Daoy (cell line): Measurements from ENCODE around the gene CHCHD3. TPM values are rescaled to one million over a fixed set of nuclear protein-coding genes. Genes with fewer than 3 reads are reported as not detected.
"Not testable (repeated sequence)": the region's sequence is repeated elsewhere in the genome, so short reads cannot be mapped to it uniquely, and the experiment has no call there.

ENCODE experiments used
- DNase-seq: peaks from one replicate; pipeline ENCODE4 v3.0.0-alpha.2; 2015; ENCODE audit warnings: low read depth
- total RNA-seq: library from RNA; depleted of rRNA; stranded (reverse); fragments of >200 nt; shearing (Covaris generic); gene quantifications from 2 replicates; pipeline ENCODE4 v1.2.3, GENCODE V29; 2014

Gene CHCHD3
- total RNA-seq, 1 experiment from 2014 or later: 280 TPM

- no peak for DNase-seq
Observed at GRCh38 chr7:132904209-132904608, 177.7 kb downstream of the CHCHD3 start.

DNA sequence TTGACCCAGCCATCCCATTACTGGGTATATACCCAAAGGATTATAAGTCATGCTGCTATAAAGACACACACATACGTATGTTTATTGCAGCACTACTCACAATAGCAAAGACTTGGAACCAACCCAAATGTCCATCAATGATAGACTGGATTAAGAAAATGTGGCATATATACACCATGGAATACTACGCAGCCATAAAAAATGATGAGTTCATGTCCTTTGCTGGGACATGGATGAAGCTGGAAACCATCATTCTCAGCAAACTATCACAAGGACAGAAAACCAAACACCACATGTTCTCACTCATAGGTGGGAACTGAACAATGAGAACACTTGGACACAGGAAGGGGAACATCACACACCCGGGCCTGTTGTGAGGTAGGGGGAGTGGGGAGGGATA lies 179.6 kb downstream of the CHCHD3 start:
- not testable (repeated sequence) for DNase-seq

GRCh38 chr7:132901241-132901640 lies 180.6 kb downstream of the CHCHD3 start:
- DNase-seq: no peak

DNA sequence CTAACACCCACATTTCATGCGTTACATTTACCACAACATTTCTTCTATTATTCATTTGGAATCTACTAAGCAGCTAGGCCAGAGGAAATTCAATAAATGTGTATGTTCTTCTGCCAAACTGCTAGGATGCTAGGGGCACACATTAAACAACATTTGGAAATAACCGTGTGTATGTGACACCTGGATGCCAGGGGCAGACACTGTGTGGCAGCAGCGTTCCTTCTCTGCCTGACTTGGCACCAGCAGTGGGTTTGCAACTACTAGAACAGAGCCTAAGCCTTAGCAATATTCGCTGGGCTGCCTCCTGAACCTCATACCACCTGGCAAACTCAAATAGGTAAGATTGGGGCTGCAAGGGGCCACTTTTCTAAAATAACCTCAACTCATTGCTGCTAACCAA lies 182.1 kb downstream of the CHCHD3 start:
- DNase-seq: no peak

- not testable (repeated sequence) for DNase-seq
Observed at GRCh38 chr7:132898641-132899175, 183.2 kb downstream of the CHCHD3 start.

GRCh38 chr7:132897093-132897687 lies 184.7 kb downstream of the CHCHD3 start:
- DNase-seq: no peak

DNA sequence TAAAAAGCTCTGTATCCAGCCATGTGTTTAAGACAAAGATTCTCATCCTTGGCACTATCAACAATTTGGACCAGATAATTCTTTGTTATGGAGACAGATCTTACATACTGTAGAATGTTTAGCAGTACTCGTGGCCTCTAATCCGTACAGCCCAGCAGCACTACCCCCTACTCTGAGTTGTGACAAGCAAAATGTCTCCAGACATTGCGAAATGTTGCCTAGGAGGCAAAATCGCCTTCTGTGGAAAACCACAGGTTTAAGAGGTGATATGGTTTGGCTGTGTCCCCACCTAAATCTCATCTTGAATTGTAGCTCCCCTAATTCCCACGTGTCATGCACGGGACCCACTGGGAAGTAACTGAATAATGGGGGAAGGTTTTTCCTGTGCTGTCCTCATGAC lies 186.7 kb downstream of the CHCHD3 start:
- DNase-seq: no peak

- no peak for DNase-seq
Observed at GRCh38 chr7:132893560-132893959, 188.3 kb downstream of the CHCHD3 start.

GRCh38 chr7:132892744-132893143 lies 189.1 kb downstream of the CHCHD3 start:
- not testable (repeated sequence) for DNase-seq

- no peak for DNase-seq
Observed at GRCh38 chr7:132891554-132891953, 190.3 kb downstream of the CHCHD3 start.

GRCh38 chr7:132882714-132883428 lies 199.0 kb downstream of the CHCHD3 start:
- no peak for DNase-seq

DNA sequence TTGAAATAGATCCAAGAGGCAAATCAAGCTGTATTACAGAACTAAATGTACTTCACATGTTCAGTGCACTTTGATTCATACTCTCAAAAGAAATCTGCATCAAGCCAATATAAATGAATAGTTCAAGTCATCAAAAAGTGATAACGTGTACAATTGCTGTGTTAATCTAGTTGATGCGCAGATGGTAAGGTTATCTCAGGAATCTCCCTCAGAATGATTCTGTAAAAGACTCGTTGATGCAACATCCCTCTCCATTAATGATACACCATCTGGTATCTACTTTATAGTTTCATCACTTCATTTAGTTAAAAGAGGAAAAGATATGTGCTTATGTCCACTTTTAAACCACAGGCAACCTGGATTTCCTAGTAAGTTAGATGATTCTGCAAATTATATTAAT lies 200.6 kb downstream of the CHCHD3 start:
- no peak for DNase-seq

DNA sequence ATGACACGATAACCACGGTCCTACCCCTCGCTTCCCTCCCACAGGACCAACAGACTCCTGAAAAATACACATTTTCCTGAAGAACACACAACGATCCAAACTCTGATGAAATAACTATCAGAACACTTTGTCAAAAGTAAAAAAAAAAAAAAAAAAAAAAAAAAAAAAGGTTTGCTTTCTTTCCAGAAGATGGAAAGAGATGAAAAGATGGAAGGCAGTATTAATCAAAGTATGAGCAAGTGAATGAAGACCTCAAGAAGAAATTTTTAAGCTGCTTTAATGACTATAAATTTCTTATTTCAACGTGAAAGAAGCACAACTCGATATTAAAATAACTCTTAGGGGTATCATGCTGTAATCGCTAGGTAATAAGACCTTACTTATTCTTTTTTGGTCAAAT lies 202.3 kb downstream of the CHCHD3 start:
- no peak for DNase-seq

- no peak for DNase-seq
Observed at GRCh38 chr7:132878204-132878919, 203.5 kb downstream of the CHCHD3 start.

GRCh38 chr7:132877573-132877972 lies 204.3 kb downstream of the CHCHD3 start:
- no peak for DNase-seq

GRCh38 chr7:132876576-132876975 lies 205.3 kb downstream of the CHCHD3 start:
- no peak for DNase-seq

GRCh38 chr7:132872034-132872433 lies 209.9 kb downstream of the CHCHD3 start:
- DNase-seq: no peak

DNA sequence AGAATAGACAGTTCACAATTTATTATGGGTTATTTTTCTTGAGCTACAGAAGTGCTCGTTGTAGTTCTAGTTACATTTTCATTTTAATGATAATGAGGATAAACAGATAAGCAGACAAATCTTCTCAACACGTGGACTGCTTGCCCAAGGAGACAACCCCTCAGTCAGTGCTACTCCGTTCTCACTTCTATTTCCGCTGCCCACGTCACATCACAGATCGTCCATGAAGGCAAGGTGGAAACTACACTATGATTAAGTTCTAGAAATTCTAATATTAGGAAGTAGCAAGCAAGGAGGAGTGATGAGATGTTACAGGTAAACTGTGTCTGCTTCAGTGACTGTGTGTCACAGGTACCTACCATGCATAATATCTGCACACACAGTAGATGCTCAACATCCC lies 210.5 kb downstream of the CHCHD3 start:
- DNase-seq: no peak

DNA sequence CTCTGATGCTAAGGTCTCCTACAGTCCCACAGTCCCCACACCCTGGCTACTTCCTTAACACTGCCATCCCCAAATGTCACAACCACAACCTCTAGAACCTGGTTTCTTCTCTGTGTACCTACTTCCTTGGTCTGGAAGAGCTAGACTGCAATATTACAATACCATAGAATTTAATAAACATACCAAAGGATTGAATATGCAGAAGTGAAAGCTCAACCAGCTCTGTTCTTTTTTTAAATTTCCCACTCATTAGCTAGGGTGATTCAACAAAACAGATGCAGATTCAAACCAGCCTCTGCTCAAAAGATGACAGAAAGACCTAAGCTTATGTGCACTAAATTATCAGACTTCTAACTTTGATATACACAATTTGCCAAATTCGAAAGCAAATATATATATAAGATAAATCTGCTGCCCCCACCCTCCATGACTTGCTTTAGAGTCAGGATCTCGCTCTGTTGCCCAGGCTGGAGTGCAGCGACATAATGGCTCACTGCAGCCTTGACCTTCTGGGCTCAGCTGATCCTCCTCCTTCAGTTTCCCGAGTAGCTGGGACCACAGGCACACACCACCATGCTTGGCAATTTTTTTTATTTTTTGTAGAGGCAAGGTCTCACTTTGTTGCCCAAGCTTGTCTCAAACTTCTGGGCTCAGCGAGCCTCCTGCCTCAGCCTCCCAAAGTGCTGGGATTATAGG lies 212.6 kb downstream of the CHCHD3 start:
- no peak for DNase-seq

DNA sequence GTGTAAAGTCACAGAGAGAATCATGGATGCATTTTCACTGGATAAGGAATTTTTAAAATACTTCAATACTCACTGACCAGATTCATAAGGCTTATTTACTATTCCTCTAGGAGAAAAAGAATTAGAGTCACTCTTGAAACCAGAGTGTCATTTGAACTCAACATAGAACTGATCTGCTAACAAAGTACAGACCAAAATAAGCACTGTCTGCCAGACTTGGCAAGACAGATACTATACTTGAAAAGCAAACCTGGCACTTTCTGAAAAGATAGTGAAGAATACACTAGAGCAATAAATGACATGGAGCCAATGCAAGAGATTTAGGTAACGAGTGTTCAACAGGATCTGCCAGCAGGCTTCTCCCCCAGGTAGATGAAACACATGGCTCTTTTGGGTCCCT lies 215.3 kb downstream of the CHCHD3 start:
- DNase-seq: no peak

DNA sequence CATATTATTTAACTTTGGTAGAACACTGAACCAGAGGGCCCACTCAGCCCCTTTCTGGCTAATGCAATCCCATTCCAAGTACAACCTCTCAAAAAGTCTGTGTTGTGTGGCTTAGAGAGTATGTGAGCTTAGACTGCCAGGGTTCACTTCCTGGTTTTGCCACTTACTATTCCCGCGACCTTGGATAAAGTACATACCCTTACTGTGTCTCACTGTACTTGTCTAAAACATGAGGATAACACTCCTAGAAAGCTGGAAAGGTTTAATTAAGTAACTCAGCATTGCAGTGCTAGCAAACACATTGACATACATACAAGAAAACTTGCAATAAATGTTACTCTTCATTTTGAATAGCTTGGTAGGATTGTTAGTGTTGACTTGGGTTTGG lies 215.8 kb downstream of the CHCHD3 start:
- DNase-seq: no peak
